ENCODE data around the gene MVB12B.

The MVB12B gene

DNA sequence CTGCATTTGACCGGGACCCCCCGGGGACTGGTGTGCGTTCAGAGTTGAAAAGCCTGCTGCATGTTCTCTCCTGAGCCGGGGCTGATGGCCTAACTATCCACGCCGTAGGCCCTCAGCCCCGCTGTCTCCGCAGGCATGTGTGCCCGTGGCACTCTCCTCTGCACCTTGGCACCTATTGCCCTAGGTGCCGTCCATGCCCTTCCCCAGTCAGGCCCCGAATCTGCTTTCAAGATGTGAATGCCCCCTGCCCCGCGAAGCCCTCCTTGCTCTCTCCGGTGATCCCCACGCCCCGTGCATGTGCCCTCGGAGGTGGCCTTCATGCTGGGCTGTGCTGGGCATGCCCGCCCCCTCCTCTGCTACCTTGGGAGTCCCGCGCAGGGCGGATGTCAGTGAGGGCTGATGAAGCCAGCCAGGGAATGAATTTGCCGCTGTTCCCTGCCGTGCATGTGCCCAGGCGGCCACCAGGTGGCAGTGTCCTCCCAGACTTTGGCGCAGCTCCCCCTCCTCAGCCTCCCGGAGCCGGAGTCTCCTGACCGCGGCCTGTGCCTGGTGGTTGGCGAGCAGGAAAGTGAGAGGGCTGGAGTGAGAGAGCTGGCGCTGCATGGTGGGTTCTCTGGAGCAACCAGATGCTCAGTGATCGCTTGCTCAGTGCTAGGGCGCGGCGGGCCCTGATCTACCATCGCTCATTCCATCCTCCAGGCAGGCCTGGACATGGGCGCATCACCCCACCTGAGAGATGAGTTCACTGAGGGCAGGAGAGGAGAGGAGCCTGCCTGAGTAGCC is 174.2 kb downstream of the MVB12B start:
- TF ChIP-seq, protein P1, sequence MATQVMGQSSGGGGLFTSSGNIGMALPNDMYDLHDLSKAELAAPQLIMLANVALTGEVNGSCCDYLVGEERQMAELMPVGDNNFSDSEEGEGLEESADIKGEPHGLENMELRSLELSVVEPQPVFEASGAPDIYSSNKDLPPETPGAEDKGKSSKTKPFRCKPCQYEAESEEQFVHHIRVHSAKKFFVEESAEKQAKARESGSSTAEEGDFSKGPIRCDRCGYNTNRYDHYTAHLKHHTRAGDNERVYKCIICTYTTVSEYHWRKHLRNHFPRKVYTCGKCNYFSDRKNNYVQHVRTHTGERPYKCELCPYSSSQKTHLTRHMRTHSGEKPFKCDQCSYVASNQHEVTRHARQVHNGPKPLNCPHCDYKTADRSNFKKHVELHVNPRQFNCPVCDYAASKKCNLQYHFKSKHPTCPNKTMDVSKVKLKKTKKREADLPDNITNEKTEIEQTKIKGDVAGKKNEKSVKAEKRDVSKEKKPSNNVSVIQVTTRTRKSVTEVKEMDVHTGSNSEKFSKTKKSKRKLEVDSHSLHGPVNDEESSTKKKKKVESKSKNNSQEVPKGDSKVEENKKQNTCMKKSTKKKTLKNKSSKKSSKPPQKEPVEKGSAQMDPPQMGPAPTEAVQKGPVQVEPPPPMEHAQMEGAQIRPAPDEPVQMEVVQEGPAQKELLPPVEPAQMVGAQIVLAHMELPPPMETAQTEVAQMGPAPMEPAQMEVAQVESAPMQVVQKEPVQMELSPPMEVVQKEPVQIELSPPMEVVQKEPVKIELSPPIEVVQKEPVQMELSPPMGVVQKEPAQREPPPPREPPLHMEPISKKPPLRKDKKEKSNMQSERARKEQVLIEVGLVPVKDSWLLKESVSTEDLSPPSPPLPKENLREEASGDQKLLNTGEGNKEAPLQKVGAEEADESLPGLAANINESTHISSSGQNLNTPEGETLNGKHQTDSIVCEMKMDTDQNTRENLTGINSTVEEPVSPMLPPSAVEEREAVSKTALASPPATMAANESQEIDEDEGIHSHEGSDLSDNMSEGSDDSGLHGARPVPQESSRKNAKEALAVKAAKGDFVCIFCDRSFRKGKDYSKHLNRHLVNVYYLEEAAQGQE (IDR thresholded peaks at IDR 0.05; ENCODE audit: insufficient read depth in 1 of 2, low read depth in 2 of 2, low read length in 2 of 2) = no peak
- no peak for TF ChIP-seq POLR2AphosphoS5 (IDR thresholded peaks at IDR 0.05; ENCODE audit: low read depth, low read length)
- TF ChIP-seq TAF1 (IDR thresholded peaks at IDR 0.05; ENCODE audit: borderline replicate concordance, insufficient read depth, low read length) = no peak
- TF ChIP-seq FOXP2 (optimal IDR thresholded peaks at IDR 0.05; ENCODE audit: borderline replicate concordance, extremely low read depth, extremely low read length, insufficient read depth) = peak; percentile 49

GRCh38 chr9:126501383-126502331 is 175.0 kb downstream of the MVB12B start:
- no peak for TF ChIP-seq FOXP2 (optimal IDR thresholded peaks at IDR 0.05; ENCODE audit: borderline replicate concordance, extremely low read depth, extremely low read length, insufficient read depth)
- TF ChIP-seq POLR2AphosphoS5 (IDR thresholded peaks at IDR 0.05; ENCODE audit: low read depth, low read length) = no peak
- no peak for TF ChIP-seq SIN3A (IDR thresholded peaks at IDR 0.05; ENCODE audit: borderline replicate concordance, insufficient read depth, low read length)
- TF ChIP-seq, protein P1 (IDR thresholded peaks at IDR 0.05; ENCODE audit: insufficient read depth in 1 of 2, low read depth in 2 of 2, low read length in 2 of 2) = no peak
- no peak for TF ChIP-seq TAF1 (IDR thresholded peaks at IDR 0.05; ENCODE audit: borderline replicate concordance, insufficient read depth, low read length)

DNA sequence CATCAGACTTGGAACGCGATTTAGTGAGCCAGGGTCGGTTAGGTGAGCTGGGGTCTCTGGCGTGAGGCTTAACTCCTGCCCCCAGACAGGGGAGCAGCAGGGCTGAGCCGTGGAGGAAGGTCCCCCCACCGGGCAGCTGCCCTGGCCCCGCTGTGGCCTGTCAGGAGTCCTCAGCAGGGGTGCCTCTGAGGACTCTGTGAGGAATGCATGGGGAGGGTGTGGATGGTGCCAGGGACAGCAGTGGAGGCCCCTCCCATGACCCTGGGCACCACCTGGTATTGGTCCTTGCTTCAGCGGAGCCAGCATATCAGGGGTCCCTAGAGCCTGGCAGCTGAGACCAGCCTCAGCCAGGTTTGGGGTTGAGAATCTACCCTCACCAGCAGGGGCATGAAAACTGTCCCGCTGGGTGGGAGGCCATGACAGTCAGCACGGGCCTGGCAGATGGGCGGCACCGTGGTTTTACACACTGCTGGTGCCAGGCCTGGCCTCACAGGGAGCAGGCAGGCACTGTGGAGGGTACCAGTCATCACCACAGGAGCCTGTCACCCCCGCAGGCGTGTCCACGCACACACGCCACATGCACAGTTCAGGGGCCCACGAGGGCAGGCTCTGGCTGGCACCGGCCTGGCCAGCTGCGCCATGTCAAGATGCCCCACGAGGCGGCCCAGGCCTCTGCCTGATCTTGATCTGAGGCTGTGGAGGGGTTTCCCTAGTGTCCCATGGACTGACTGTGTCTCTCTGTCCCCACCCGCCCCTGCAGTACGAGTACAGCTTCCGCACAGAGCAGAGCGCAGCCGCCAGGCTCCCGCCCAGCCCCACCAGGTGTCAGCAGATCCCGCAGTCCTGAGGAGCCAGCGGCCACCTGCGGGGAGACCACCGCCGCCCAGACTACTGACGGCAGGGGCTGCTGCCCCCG is 176.0 kb downstream of the MVB12B start:
- TF ChIP-seq FOXP2 (optimal IDR thresholded peaks at IDR 0.05; ENCODE audit: borderline replicate concordance, extremely low read depth, extremely low read length, insufficient read depth) (no peak), SIN3A (IDR thresholded peaks at IDR 0.05; ENCODE audit: borderline replicate concordance, insufficient read depth, low read length) (no peak), POLR2AphosphoS5 (IDR thresholded peaks at IDR 0.05; ENCODE audit: low read depth, low read length) (no peak), TAF1 (IDR thresholded peaks at IDR 0.05; ENCODE audit: borderline replicate concordance, insufficient read depth, low read length) (no peak)
- TF ChIP-seq, protein P1 (IDR thresholded peaks at IDR 0.05; ENCODE audit: insufficient read depth in 1 of 2, low read depth in 2 of 2, low read length in 2 of 2) = no peak

GRCh38 chr9:126503333-126504085 is 176.9 kb downstream of the MVB12B start:
- no peak for TF ChIP-seq POLR2AphosphoS5 (IDR thresholded peaks at IDR 0.05; ENCODE audit: low read depth, low read length)
- TF ChIP-seq FOXP2 (optimal IDR thresholded peaks at IDR 0.05; ENCODE audit: borderline replicate concordance, extremely low read depth, extremely low read length, insufficient read depth) = no peak
- no peak for TF ChIP-seq TAF1 (IDR thresholded peaks at IDR 0.05; ENCODE audit: borderline replicate concordance, insufficient read depth, low read length)
- TF ChIP-seq SIN3A (IDR thresholded peaks at IDR 0.05; ENCODE audit: borderline replicate concordance, insufficient read depth, low read length) = no peak
- TF ChIP-seq, protein P1 (IDR thresholded peaks at IDR 0.05; ENCODE audit: insufficient read depth in 1 of 2, low read depth in 2 of 2, low read length in 2 of 2) = no peak

All from PFSK-1 (cell line).